Duodenal mucosa (tissue), 2 donors: ENCODE results near the gene KRT26.
"Not testable (repeated sequence)": the region's sequence is repeated elsewhere in the genome, so short reads cannot be mapped to it uniquely, and the experiment has no call there.

Experiments
- H3K27ac ChIP-seq: one replicate; pipeline ENCODE4 v1.7.0; 2013; ENCODE audit warnings: low read depth, low read length
- H3K27me3 ChIP-seq, 2 donors: one replicate each; pipeline ENCODE4 v1.7.0; 2013; ENCODE audit warnings: low read length in 2 of 2, control low read depth in 1 of 2; ENCODE audit not compliant: insufficient read depth in 2 of 2, control insufficient read depth in 1 of 2
- H3K36me3 ChIP-seq, 2 donors: one replicate each; pipeline ENCODE4 v1.7.0; 2013; ENCODE audit warnings: low read length in 2 of 2, control low read depth in 1 of 2; ENCODE audit not compliant: insufficient read depth in 2 of 2, control insufficient read depth in 1 of 2
- H3K4me1 ChIP-seq, 2 donors: one replicate each; pipeline ENCODE4 v1.7.0; 2013; ENCODE audit warnings: low read length in 2 of 2, control low read depth in 1 of 2; ENCODE audit not compliant: insufficient read depth in 2 of 2, control insufficient read depth in 1 of 2
- H3K4me3 ChIP-seq, 2 donors: one replicate each; pipeline ENCODE4 v1.7.0; 2013; ENCODE audit warnings: low read length in 2 of 2, low read depth in 1 of 2
- H3K9ac ChIP-seq, 2 donors: one replicate each; pipeline ENCODE4 v1.7.0; 2013; ENCODE audit warnings: low read length in 2 of 2, low read depth in 1 of 2
- H3K9me3 ChIP-seq, 2 donors: one replicate each; pipeline ENCODE4 v1.7.0; 2013; ENCODE audit warnings: low read length in 2 of 2, control low read depth in 1 of 2; ENCODE audit not compliant: control insufficient read depth in 1 of 2

Gene KRT26

GRCh38 chr17:40814657-40815056 is 42.7 kb upstream of the KRT26 start:
- H3K4me3 ChIP-seq, H3K9ac ChIP-seq, H3K4me1 ChIP-seq, H3K27ac ChIP-seq, H3K9me3 ChIP-seq, H3K36me3 ChIP-seq: not testable (repeated sequence)
- peaks cover 19 to 31% of the 10 kb centered on the region in 2 donors for H3K27me3 ChIP-seq

GRCh38 chr17:40813804-40814203 is 41.8 kb upstream of the KRT26 start:
- Histone ChIP-seq H3K9ac (no peak overlapping the region), H3K4me1 (peaks cover 0 to 3% of the 10 kb centered on the region in 2 donors), H3K4me3 (no peak overlapping the region), H3K27me3 (peaks cover 19 to 37% of the 10 kb centered on the region in 2 donors), H3K27ac (no peak overlapping the region), H3K36me3 (peaks cover 0 to 8% of the 10 kb centered on the region in 2 donors), H3K9me3 (no peaks in the 10 kb centered on the region)

GRCh38 chr17:40812639-40813038 is 40.6 kb upstream of the KRT26 start:
- H3K9ac ChIP-seq: no peak overlapping the region
- no peaks in the 10 kb centered on the region for H3K9me3 ChIP-seq
- peaks cover 0 to 8% of the 10 kb centered on the region in 2 donors for H3K36me3 ChIP-seq
- H3K27ac ChIP-seq: no peak overlapping the region
- no peak overlapping the region for H3K4me3 ChIP-seq
- no peaks in the 10 kb centered on the region for H3K4me1 ChIP-seq
- H3K27me3 ChIP-seq: peaks cover 21 to 40% of the 10 kb centered on the region in 2 donors

- H3K4me1 ChIP-seq: no peaks in the 10 kb centered on the region
- no peaks in the 10 kb centered on the region for H3K9me3 ChIP-seq
- H3K27me3 ChIP-seq: peaks cover 35 to 49% of the 10 kb centered on the region in 2 donors
- no peak overlapping the region for H3K27ac ChIP-seq
- H3K9ac ChIP-seq: no peak overlapping the region
- no peak overlapping the region for H3K4me3 ChIP-seq
- no peaks in the 10 kb centered on the region for H3K36me3 ChIP-seq
These were observed 38.5 kb upstream of the KRT26 start for GRCh38 chr17:40810494-40810893.

DNA sequence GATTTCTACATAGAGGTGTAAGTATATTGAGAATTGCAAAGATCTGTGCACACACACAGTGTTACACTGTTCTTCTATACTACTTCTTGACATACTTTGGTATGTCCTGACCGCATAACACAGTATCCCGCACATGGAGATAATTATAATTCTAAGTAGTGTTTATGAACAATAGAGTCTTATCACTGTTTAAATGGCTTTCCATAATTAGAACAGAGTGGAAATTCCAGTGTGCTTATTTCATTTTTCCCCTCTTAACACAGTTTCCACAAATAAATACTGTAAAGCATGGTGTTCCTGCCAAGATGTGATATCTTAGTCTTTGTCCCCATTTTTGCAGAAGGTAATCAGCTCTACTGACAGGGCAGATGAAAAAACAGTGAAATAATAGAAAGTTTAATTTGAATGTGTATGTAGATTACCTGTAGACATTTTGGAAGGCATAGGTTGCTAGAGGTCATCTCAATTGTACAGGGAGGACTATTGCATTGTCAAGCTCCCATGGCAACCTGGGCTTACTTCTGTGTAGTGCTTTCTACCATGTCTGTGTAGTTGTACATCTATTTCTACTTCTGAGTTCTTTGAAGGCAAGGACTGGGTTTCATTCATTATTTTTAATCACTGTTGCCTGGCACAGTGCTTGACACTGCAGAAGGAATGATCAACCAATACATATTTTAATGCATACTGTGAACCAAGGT is 37.9 kb upstream of the KRT26 start:
- H3K27ac ChIP-seq: no peak overlapping the region
- H3K9ac ChIP-seq: no peak overlapping the region
- H3K36me3 ChIP-seq: no peaks in the 10 kb centered on the region
- H3K27me3 ChIP-seq: peaks cover 35 to 53% of the 10 kb centered on the region in 2 donors
- no peaks in the 10 kb centered on the region for H3K4me1 ChIP-seq
- H3K4me3 ChIP-seq: no peak overlapping the region
- H3K9me3 ChIP-seq: no peaks in the 10 kb centered on the region

GRCh38 chr17:40806131-40806530 is 34.1 kb upstream of the KRT26 start:
- Histone ChIP-seq H3K4me1 (no peaks in the 10 kb centered on the region), H3K27ac (no peak overlapping the region), H3K27me3 (peaks cover 30 to 38% of the 10 kb centered on the region in 2 donors), H3K4me3 (no peak overlapping the region), H3K9me3 (no peaks in the 10 kb centered on the region), H3K9ac (no peak overlapping the region), H3K36me3 (no peaks in the 10 kb centered on the region)

DNA sequence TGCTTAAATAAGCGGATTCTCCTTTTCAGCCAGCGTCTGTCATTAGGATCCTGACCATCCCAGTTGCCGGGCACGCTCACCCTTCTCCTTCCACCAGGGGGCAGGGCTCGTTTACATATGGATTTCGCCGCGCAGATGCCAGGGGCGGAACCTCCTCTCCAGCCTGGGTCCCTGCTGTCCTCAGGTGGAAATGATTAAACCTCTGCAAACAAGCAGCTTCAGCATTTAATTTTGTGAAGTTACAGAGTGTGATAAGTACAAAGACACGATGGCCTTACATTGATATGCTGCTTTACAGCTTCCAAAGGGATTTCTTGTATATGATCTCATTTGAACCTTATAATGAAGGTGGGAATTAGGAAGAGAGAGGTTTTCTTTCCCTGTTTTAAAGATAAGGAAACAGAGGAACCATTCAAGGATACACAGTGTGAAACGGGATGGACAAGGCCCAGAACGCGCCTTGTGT is 31.6 kb upstream of the KRT26 start:
- no peaks in the 10 kb centered on the region for H3K4me1 ChIP-seq
- H3K27me3 ChIP-seq: peaks cover 29 to 30% of the 10 kb centered on the region in 2 donors

DNA sequence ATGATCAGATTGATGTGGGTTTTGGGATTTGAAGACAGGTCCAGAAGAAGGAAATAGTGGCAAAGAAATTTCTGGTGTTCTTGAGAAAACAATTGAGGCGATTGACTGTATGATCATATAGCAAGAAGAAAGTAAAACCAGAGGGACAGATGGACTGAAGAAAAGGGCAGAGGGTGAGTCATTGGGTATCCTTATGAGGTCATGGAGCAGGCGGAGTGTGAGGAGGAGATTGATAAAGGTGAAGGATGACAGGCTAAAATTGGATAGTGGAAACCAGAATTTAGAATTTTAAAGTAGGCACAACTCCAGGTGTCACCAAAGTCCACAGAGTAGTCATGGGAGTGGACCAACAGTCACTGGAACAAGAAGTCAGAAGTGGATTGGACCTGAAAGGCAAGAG is 29.2 kb upstream of the KRT26 start:
- Histone ChIP-seq H3K4me1 (no peaks in the 10 kb centered on the region), H3K27me3 (peaks cover 26 to 34% of the 10 kb centered on the region in 2 donors), H3K9ac (no peak overlapping the region)

More for the DNA sequence above, 31.6 kb upstream of the KRT26 start:
- no peak overlapping the region for H3K27ac ChIP-seq
- H3K9me3 ChIP-seq: no peaks in the 10 kb centered on the region
- no peaks in the 10 kb centered on the region for H3K36me3 ChIP-seq
- H3K9ac ChIP-seq: no peak overlapping the region
- no peak overlapping the region for H3K4me3 ChIP-seq

DNA sequence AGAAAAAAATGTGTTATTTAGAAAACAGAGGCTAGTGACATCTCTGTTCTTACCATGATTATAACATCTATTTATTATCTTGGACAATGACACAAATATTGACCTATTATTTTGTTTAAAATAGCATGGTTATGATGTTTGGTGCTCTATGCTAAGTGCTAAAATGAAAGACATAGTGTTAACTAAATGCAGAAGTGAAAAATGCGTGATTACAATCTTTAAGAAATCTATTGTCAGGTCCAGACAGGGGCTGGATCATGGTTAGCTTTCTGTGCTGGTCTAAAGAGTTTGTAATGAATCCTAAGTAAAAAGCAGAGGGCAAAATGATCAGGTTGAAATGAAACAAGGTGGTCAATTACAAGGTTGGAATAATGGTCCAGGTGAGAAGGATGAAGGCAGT is 28.4 kb upstream of the KRT26 start:
- Histone ChIP-seq H3K9ac (no peak overlapping the region), H3K27me3 (peaks cover 31 to 38% of the 10 kb centered on the region in 2 donors), H3K36me3 (no peaks in the 10 kb centered on the region), H3K9me3 (no peaks in the 10 kb centered on the region), H3K27ac (no peak overlapping the region), H3K4me1 (no peaks in the 10 kb centered on the region), H3K4me3 (no peak overlapping the region)

More for the DNA sequence above, 29.2 kb upstream of the KRT26 start:
- no peak overlapping the region for H3K4me3 ChIP-seq
- no peaks in the 10 kb centered on the region for H3K36me3 ChIP-seq
- no peak overlapping the region for H3K27ac ChIP-seq
- H3K9me3 ChIP-seq: no peaks in the 10 kb centered on the region

- Histone ChIP-seq H3K9ac (no peak within 1 kb of the TSS), H3K9me3 (no peaks in the 10 kb centered on the region), H3K4me1 (no peaks in the 10 kb centered on the region), H3K27me3 (peaks cover 35% of the 10 kb centered on the region in 2 donors), H3K27ac (no peak within 1 kb of the TSS), H3K4me3 (no peak within 1 kb of the TSS), H3K36me3 (no peaks in the 10 kb centered on the region)
These were observed 27.9 kb upstream of the KRT26 start, which contains the start of gene KRT28 for GRCh38 chr17:40799859-40800258. KRT28 (minus strand) TSS chr17:40799959; CDS start chr17:40799893, 66 bp downstream.
